Hepatocyte (in vitro differentiated cells): ENCODE measurements around the gene IMMT.

Experiments
- EZH2 ChIP-seq: fragments of 200-600 bp; sonication (generic); IDR thresholded peaks from 2 replicates; pipeline ENCODE4 v1.6.1; 2016; ENCODE audit warnings: antibody characterized with exemption, mild to moderate bottlenecking, borderline replicate concordance
- EZH2phosphoT487 ChIP-seq: fragments of 200-600 bp; sonication (generic); IDR thresholded peaks from one replicate; pipeline ENCODE4 v1.6.1; 2018; ENCODE audit warnings: antibody characterized with exemption, mild to moderate bottlenecking, low read depth, moderate library complexity; ENCODE audit not compliant: unreplicated experiment, severe bottlenecking
- TF ChIP-seq, protein P1 (sequence below): fragments of 200-600 bp; sonication (generic); IDR thresholded peaks from 2 replicates; pipeline ENCODE4 v1.5.1; 2016; ENCODE audit warnings: antibody characterized with exemption, mild to moderate bottlenecking; ENCODE audit not compliant: poor library complexity

DNA sequence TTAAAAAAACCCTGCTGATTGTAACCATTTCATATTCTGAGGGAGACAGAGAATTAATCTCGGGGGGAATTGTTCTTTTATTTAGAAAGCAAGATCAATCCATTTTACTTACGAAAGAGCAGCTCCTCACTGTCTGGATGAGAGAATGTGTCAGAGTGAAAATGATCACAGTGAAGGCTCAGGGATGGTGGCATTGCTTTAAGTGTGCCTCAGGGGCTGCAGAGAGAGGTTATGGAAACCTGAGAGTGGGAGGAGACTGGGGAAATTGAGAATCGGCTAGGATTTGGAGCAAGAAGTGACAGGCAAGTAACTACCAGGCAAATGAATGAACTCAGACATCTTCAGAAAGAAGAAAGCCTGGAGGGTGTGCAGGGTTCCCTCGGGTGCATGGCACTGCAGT, 38.2 kb upstream of the IMMT start:
- TF ChIP-seq EZH2 = no peak
- TF ChIP-seq, protein P1, sequence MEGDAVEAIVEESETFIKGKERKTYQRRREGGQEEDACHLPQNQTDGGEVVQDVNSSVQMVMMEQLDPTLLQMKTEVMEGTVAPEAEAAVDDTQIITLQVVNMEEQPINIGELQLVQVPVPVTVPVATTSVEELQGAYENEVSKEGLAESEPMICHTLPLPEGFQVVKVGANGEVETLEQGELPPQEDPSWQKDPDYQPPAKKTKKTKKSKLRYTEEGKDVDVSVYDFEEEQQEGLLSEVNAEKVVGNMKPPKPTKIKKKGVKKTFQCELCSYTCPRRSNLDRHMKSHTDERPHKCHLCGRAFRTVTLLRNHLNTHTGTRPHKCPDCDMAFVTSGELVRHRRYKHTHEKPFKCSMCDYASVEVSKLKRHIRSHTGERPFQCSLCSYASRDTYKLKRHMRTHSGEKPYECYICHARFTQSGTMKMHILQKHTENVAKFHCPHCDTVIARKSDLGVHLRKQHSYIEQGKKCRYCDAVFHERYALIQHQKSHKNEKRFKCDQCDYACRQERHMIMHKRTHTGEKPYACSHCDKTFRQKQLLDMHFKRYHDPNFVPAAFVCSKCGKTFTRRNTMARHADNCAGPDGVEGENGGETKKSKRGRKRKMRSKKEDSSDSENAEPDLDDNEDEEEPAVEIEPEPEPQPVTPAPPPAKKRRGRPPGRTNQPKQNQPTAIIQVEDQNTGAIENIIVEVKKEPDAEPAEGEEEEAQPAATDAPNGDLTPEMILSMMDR = no peak
- TF ChIP-seq EZH2phosphoT487 = no peak
